Measurements from ENCODE around the gene HACL1.
"Not testable (repeated sequence)": the region's sequence is repeated elsewhere in the genome, so short reads cannot be mapped to it uniquely, and the experiment has no call there.

The HACL1 gene

DNA sequence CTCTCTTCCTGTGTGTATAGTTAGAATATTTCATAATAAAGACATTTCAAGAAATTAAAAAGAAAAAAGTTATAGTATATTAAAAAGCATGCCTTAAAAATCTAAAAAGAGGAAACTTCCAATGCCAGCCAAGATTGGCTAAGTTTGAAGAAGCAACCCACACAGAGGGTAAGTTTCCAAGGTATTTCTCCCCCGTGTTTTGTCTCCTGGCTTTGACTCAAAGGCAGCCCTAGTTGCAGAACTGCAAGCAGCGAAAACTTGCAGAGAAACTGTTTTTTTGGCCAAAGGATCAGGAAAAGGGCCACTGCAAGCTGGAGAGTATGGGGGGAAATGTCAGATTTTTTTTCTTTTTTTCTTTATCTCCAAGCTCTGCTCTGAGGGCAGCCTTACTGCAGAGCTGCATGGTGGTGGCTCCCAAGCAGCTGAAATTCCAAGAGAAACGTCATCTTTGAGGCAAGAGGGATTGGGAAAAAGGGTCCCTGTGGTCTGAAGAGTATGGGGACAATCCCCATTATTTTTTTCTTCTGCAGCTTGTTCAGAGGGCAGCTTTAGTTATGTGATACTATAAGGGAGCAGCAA is 23.0 kb downstream of the HACL1 start:
- no peak for DNase-seq

DNA sequence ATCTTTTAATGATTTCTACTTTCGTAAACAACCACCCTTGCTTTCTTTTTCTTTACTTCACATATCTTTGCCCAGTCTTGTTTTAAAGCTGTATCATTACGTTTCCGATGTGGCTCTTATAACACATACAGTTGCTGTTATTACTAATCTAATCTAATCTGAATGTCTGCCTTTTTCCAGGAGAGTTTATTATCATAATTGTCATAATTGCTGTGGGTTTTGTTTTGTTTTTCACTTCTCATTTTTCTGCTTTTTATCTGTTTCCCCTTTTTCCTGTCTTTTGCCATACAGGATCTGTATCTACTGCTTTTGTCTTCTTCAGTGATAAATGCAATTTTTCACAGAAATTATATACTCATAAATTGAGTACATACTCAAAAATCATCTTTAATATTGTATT is 24.9 kb downstream of the HACL1 start:
- DNase-seq = no peak

DNA sequence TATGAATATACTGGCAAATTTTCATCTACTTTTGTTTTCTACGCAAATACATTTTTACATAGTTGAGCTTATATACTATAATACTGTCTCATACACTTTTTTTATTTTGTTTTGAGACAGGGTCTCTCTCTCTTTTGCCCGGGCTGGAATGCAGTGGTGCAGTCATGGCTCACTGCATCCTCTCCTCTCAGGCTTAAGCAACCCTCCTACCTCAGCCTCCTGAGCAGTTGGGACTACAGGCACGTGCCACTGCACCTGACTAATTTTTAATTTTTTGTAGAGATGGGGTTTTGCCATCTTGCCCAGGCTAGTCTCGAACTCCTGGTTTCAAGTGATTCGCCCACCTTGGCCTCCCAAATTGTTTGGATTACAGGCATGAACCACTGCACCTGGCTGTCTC is 25.9 kb downstream of the HACL1 start:
- no peak for DNase-seq

DNA sequence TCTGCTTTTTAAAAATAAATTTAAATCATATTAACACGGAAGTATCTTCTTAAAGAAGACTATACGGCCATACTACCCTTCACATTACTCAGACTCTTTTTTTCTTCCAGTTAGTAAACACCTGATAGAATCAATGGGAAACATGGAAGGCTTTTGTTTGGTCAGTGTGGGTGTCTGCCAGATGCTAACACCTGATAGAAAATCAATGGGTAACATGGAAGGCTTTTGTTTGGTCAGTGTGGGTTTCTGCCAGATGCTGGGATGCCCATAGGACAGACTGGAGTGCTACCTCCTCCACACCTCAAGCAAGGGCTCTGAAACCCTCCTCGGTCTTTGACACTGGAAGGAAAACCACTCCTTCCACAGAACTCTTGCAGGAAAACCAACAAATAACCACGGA is 29.2 kb downstream of the HACL1 start:
- no peak for DNase-seq

GRCh38 chr3:15563190-15563589 is 38.2 kb downstream of the HACL1 start:
- no peak for DNase-seq

DNA sequence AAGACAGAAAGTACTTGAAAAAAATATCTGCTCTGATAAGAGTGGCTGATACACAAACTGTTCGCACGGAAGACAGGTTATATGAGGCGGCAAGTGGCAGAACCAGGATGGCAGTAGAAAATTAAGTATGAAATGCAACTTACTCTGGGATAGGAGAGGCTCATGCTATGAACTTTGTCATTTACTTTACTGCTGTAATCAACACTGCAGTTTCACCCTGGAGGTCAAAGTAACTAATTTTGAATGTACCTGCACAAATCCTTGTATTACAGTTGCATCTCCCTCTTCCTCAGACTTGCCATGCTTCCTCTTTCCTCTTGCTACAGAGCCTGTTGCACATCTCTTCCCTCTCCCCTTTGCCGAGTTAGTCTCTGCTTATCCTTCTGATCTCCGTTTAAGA is 38.8 kb downstream of the HACL1 start:
- DNase-seq = no peak

DNA sequence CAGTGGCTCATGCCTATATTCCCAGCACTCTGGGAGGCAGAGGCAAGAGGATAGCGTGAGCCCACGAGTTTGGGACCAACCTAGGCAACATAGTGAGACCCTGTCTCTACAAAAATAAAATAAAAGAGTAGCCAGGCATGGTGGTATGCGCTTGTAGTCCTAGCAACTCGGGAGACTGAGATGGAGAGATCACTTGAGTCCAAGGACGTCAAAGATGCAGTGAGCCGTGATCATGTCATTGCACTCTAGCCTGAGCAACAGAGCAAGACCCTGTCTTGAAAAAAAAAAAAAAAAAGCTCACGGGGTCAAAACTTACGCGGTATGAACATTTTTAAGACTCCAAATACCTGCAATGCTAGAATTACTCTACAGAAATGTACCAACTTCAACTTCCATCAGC is 42.8 kb downstream of the HACL1 start:
- no peak for DNase-seq

- peak; percentile 21 for DNase-seq
Observed at GRCh38 chr3:15557511-15557946, 43.8 kb downstream of the HACL1 start.

- DNase-seq = no peak
Observed at GRCh38 chr3:15556512-15556911, 44.9 kb downstream of the HACL1 start.

DNA sequence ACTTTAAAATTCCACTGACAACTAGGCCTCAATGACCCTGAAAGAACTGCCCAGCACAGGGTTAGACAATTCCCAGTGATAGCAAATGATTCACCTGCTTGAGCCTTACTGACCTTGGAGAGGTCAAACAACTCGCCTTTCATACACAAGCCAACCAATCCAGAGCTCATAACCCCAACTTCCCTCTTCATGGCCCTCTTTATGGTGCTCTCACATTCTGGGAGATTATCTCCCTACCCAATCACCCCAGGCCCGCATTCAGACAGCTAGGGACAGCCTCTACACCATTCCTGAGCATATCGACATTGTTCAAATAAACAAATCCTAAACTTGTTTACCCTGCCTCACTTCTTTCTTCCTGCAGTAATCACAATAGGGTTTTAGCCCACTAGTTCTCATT is 47.6 kb downstream of the HACL1 start:
- no peak for DNase-seq

DNA sequence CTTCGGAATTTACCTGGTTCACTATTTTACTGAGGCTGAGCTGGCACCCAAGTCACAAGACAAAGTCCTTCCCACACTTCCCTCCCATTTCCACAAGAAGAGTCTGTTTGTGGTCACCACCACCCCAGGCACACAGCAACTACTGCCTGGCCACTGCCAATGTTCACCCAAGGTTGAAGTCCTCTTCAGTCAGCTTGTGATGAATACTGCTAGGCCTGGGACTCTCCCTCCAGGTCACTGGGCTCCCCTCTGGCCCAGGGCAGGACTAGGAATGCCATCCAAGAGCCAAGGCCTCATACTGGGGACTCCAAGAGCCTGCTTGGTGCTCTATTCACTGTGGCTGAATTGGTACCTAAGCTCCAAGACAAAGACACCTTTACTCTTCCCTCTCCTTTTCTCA is 49.5 kb downstream of the HACL1 start:
- DNase-seq = no peak

DNA sequence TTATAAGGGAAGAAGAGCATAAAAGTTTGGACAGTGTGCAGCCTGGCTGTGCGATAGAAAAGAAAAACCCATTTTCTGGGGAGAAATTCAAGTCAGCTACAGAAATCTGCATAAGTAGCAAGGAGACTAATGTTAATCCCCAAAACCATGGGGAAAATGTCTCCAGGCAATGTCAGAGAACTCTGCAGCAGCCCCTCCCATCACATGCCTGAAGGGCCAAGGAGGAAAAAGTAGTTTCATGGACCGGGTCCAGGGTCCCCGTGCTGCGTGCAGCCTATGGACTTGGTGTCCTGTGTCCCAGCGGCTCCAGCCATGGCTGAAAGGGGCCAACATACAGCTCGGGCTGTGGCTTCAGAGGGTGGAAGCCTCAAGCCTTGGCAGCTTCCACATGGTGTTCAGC is 51.5 kb downstream of the HACL1 start:
- DNase-seq = no peak

GRCh38 chr3:15542614-15543013 is 58.8 kb downstream of the HACL1 start:
- DNase-seq = no peak

DNA sequence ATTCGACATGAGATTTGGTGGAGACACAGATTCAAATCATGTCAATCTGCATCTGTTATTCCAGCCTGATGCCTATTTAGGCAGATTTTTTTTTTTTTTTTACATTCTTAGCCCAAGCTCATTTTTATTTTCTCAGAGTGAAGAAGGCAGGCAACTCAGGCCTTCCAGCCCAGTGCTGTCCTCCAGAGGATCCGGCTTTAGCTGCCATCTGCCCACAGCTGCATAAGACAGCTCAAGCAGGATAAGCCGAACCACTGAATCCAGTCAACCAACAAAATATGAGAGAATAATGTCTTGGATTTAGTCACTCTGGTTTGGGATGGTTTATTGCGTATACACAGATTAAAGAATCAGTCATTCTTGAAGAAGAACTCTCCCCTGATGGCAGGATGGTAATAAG is 60.0 kb downstream of the HACL1 start:
- DNase-seq = no peak

- no peak for DNase-seq
Observed at GRCh38 chr3:15539066-15539465, 62.3 kb downstream of the HACL1 start.

DNA sequence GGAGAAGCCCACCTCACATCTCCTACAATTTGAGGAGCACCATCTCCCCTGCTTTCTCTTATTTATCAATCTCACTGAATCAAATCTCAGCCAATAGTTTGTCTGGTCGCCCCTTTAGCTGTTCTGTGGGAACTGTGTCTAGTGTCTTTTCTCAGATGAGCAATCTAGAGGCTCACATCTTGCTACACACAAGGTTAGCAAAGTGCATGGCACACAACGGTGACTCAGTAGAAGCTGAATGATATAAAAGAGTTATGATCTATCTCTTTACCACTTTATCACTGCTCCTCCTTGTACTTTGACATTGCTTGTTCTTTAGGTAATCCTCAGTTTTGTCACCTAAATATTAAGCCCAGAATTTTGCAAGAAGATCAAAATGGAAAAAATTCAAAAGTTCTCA is 63.0 kb downstream of the HACL1 start:
- no peak for DNase-seq

DNA sequence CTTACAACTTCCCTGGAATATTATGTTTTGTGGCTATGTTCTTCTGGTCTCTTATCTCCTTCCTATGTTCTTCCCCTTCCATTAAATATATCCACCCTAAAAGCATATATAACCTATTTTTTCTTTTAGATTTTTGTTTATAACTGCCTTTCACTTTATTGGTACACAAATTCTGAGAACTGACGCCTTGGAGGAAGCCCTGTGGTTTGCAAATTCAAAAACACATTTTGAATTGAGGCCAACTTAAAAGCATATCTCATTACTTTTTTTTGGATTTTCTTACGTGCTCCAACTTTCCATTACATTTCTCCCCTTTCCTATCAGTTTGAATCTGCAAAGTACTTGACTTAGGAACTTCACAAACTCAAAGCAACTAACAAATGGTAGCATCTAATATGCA is 64.5 kb downstream of the HACL1 start:
- DNase-seq = no peak

DNA sequence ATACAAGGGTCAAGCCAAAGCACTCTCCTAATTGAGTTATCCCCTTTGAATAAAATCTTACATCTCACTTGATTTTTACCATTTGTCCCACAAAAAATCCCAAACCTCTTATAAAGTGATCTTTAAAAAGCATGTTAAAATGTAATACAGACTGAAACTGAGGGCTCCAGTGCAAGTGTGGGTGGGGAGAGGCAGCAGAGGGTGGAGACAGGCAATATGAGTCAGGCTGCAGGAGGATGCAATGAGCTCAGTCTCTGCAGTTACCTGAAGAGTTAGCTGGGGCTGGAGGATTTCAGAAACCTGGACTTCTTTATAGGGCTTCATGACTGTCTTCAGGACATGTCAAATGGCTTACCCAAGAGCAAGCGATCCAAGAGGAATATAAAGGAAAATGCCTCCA is 65.6 kb downstream of the HACL1 start:
- no peak for DNase-seq

GRCh38 chr3:15532614-15533013 is 68.8 kb downstream of the HACL1 start:
- DNase-seq = not testable (repeated sequence)

DNA sequence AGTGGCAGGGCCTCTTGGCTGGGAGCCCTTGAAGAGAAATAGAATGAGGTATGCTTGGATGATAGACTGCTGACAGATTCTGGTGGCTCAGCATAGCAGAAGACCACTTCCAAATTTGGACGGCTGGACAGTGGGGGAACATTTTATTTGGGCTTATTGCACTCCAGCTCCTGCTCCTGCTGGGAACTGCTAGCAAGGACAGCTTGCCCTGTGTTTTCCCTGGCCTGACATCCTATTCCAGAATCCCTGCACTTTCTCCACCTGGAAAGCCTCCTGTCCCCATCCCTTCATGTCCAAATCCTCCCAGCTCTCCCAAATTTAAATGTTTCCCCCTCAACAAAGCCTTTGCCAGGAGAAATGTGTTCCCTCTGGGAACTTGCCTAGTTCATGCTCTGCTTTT is 70.0 kb downstream of the HACL1 start:
- DNase-seq = no peak

DNA sequence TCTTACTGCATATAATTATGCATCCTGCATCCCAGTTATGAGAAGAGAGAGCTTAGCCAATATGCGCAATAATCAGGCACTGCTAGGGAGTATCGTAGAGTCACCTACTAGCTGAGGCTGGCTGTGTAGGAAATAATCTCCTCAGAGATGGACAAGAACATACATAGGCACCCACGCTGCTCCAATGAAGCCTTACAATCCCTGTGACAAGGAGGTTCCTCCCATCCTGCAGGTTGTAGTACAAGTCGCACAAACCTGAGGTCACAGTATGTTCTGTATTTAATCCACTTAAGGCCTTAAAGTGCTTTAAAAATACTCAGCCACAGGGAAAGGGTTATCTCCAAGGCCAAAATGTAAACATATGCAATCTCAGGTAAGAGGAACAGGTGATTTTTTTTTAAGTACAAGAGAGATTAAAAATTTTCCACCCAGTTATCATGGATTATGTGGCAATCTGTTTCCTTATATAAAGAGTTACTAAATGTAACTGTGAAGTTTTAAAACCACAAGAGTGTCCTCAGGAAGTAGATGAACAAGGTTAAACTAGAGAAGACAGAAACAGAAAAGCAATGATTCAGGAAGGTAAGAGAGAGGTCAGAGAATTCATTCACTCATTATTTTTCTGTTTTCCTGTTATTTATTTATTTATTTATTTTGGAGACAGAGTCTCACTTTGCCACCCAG is 72.4 kb downstream of the HACL1 start:
- no peak for DNase-seq

DNA sequence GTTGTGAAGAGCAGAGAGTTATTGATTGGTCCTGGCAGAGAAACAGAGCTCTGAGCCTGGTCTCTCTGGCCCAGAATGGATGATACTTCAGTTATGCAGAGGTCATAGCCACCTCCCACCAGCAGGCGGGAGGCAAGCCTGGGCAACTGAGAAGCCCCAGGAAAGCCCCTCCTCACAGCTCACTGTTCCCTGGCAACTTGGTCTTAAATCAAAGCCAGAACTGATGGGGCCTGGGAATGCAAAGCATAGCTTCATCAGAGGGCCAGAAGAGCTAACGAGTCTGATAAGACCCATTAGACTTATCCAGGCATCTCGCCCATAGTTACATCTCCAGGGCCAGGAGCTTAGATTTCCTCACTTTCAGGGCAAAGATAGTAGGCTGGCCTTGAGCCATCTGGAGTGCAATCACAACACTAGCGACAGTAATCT is 74.3 kb downstream of the HACL1 start:
- DNase-seq = no peak

DNA sequence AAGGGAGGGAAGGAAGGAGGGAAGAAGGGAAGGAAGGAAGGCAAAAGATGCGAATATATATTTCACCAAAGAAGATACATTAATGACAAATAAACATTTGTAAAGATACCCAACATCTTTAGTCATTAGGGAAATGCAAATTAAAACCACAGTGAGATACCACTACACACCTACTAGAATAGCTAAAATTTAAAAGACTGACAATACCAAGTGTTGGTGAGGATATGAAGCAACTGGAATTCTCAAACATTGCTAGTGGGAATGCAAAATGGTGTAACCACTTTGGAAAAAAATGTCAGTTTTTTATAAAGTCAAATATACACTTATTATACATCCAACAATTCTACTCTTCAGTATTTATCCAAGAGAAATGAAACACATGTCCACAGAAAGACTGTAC is 75.6 kb downstream of the HACL1 start:
- no peak for DNase-seq

DNA sequence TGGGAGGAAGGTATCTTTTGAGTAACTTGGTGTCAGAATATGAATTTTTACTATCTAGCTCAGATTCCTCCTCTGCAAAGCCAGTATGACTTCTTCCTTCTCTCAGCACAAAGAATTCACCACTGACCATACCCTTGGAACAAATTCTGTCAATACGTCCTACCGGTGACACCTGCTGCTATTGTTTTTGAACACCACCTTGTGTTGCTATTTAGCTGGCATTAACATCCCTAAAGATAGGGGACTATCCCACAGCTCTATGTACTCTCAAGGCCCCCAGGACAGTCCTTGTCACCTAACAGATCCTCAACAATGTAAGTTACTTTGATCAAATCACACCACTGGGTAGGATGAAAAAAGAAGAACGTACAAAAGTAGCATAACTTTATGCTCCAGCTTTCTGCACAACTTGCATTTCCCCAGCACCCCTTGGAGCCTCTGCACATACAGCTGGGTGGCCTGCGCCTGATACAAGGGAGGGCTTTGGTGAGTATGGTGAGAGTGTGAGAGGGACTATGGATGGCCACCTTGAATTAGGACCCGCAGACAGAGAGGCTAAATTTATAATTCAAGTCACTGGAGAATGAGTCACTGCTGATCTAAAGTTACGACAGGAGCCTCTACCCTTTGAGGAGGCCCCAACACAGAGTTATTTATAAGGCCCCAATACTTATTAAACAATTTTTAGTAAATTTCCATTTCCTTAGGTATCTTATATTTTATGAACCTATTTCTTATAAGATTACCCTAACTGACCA is 77.5 kb downstream of the HACL1 start:
- DNase-seq = no peak
